Osteoblast (primary cell): ENCODE data around the gene TXK. TPM values are rescaled to one million over a fixed set of nuclear protein-coding genes. Genes with fewer than 3 reads are reported as not detected.

Source experiments
- DNase-seq: peaks from one replicate; pipeline ENCODE4 v3.0.0; 2011; ENCODE audit warnings: low spot score, mixed read lengths; ENCODE audit not compliant: insufficient read length; ENCODE audit errors: missing footprints
- H2AFZ ChIP-seq: 2 replicates; pipeline ENCODE4 v1.6.0; 2011; ENCODE audit warnings: mild to moderate bottlenecking, low read length
- H3K27ac ChIP-seq: 2 replicates; pipeline ENCODE4 v1.5.1; 2011; ENCODE audit warnings: mild to moderate bottlenecking, low read depth, low read length, moderate library complexity
- H3K27me3 ChIP-seq: 2 replicates; pipeline ENCODE4 v1.6.0; 2012; ENCODE audit warnings: mild to moderate bottlenecking, control low read depth, inconsistent platforms, low read length, moderate library complexity; ENCODE audit not compliant: insufficient read depth
- H3K36me3 ChIP-seq: 2 replicates; pipeline ENCODE4 v1.5.1; 2011; ENCODE audit warnings: mild to moderate bottlenecking, low read length, control low read depth, moderate library complexity; ENCODE audit not compliant: insufficient read depth
- H3K4me1 ChIP-seq: 2 replicates; pipeline ENCODE4 v1.5.1; 2011; ENCODE audit warnings: mild to moderate bottlenecking, low read length, control low read depth, moderate library complexity; ENCODE audit not compliant: insufficient read depth
- H3K4me2 ChIP-seq: 2 replicates; pipeline ENCODE4 v1.6.0; 2011; ENCODE audit warnings: mild to moderate bottlenecking, low read length; ENCODE audit not compliant: insufficient read depth
- H3K4me3 ChIP-seq: fragments of 200-600 bp; sonication (generic); 3 replicates; pipeline ENCODE4 v1.5.1; 2012; ENCODE audit warnings: mild to moderate bottlenecking, low read length, inconsistent platforms; ENCODE audit not compliant: insufficient read depth
- H3K79me2 ChIP-seq: 2 replicates; pipeline ENCODE4 v1.6.0; 2012; ENCODE audit warnings: mild to moderate bottlenecking, low read length, control low read depth, inconsistent platforms; ENCODE audit not compliant: insufficient read depth
- H3K9me3 ChIP-seq: 2 replicates; pipeline ENCODE4 v1.5.1; 2011; ENCODE audit warnings: low read depth, low read length, control low read depth
- H4K20me1 ChIP-seq: 2 replicates; pipeline ENCODE4 v1.6.0; 2012; ENCODE audit warnings: mild to moderate bottlenecking, low read length, control low read depth; ENCODE audit not compliant: insufficient read depth
- total RNA-seq: library from RNA; depleted of rRNA; stranded (reverse); fragments of >200 nt; gene quantifications from 2 replicates; pipeline ENCODE4 v1.2.3, GENCODE V29; 2012
- TF ChIP-seq, protein P1 (sequence below): IDR thresholded peaks from 2 replicates; pipeline ENCODE4 v1.5.1; 2011; ENCODE audit warnings: mild to moderate bottlenecking, low read depth, low read length, moderate library complexity; ENCODE audit errors: extremely low read depth

TXK gene
- total RNA-seq, 1 donor, result 0.72 TPM

DNA sequence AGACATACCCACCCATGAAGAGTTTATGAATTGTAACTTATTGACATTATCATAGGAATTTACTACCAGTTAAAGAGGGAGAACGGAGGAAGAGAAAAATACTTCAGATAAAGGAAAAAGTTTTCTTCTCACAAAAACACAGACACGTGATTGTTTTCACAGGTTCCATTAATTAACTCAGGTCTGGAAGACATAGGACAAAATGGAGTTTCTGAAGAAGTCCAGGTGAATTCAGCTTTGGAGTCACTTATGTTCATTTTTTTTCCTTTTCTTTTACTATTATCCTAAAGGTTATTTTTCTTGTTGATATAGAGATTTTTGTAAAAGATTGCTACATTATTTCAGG lies 97.0 kb downstream of the TXK start:
- H3K27me3 ChIP-seq, result no peaks in the 10 kb centered on the region
- H3K36me3 ChIP-seq, result no peaks in the 10 kb centered on the region
- no peak overlapping the region for H3K4me3 ChIP-seq
- no peaks in the 10 kb centered on the region for H3K4me1 ChIP-seq
- H4K20me1 ChIP-seq, result no peaks in the 10 kb centered on the region
- no peak for DNase-seq
- H3K27ac ChIP-seq, result no peak overlapping the region
- no peaks in the 10 kb centered on the region for H3K9me3 ChIP-seq
- H2AFZ ChIP-seq, result no peak overlapping the region
- H3K4me2 ChIP-seq, result no peak overlapping the region
- H3K79me2 ChIP-seq, result no peaks in the 10 kb centered on the region
- TF ChIP-seq, protein P1, sequence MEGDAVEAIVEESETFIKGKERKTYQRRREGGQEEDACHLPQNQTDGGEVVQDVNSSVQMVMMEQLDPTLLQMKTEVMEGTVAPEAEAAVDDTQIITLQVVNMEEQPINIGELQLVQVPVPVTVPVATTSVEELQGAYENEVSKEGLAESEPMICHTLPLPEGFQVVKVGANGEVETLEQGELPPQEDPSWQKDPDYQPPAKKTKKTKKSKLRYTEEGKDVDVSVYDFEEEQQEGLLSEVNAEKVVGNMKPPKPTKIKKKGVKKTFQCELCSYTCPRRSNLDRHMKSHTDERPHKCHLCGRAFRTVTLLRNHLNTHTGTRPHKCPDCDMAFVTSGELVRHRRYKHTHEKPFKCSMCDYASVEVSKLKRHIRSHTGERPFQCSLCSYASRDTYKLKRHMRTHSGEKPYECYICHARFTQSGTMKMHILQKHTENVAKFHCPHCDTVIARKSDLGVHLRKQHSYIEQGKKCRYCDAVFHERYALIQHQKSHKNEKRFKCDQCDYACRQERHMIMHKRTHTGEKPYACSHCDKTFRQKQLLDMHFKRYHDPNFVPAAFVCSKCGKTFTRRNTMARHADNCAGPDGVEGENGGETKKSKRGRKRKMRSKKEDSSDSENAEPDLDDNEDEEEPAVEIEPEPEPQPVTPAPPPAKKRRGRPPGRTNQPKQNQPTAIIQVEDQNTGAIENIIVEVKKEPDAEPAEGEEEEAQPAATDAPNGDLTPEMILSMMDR, result no peak

DNA sequence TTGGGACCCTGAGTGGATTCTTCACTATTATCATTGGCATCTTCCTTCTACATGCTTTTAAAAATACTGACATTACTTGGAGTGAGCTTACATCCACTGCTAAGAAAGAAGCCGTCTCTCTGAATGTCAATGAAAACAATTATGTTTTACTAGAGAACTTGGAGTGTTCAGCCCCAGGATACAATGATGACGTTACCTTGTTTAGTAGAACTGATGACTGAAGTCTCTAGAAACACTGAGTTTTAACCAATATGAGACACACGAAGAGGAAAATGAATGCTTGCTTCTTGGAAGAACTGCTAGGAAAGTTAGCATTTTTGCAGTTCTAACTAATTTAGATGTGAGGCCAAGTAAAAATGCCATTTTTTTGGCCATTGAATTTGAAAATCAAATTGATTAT lies 98.1 kb downstream of the TXK start:
- no peaks in the 10 kb centered on the region for H3K9me3 ChIP-seq
- no peaks in the 10 kb centered on the region for H3K79me2 ChIP-seq
- no peak overlapping the region for H3K27ac ChIP-seq
- H3K4me2 ChIP-seq, result no peak overlapping the region
- H3K4me1 ChIP-seq, result no peaks in the 10 kb centered on the region
- no peak overlapping the region for H3K4me3 ChIP-seq
- TF ChIP-seq, protein P1, result no peak
- no peak for DNase-seq
- no peak overlapping the region for H2AFZ ChIP-seq
- H3K36me3 ChIP-seq, result no peaks in the 10 kb centered on the region
- no peaks in the 10 kb centered on the region for H3K27me3 ChIP-seq
- H4K20me1 ChIP-seq, result no peaks in the 10 kb centered on the region

DNA sequence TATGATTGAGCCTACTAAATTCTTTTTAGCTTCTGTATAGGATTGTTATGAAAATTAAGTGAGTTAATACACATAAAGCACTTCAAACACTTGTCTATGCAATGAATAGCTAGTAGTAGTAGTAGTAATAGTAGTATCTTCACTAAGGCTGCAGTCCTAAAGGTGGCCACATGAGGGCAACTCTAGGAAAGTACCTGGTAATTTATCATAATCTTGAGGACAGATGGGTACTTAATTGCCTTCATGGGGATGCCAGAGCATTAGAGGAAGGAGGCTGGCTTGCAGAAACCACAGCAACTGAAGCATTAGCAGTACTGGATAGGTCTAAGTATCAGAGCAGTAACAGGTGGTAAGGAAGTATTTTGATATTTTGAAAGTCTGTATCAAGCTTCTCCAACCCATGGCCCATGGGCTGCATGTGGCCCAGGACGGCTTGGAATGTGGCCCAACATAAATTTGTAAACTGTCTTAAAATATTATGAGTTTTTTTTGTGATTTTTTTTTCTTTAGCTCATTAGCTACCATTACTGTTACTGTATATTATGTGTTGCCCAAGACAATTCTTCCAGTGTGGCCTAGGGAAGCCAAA lies 100.1 kb downstream of the TXK start:
- Histone ChIP-seq H3K4me3 (no peak overlapping the region), H4K20me1 (no peaks in the 10 kb centered on the region), H2AFZ (no peak overlapping the region), H3K36me3 (no peaks in the 10 kb centered on the region), H3K27ac (no peak overlapping the region), H3K4me2 (no peak overlapping the region), H3K79me2 (no peaks in the 10 kb centered on the region), H3K9me3 (no peaks in the 10 kb centered on the region), H3K27me3 (no peaks in the 10 kb centered on the region), H3K4me1 (no peaks in the 10 kb centered on the region)
- TF ChIP-seq, protein P1, result peak; percentile 65
- no peak for DNase-seq

DNA sequence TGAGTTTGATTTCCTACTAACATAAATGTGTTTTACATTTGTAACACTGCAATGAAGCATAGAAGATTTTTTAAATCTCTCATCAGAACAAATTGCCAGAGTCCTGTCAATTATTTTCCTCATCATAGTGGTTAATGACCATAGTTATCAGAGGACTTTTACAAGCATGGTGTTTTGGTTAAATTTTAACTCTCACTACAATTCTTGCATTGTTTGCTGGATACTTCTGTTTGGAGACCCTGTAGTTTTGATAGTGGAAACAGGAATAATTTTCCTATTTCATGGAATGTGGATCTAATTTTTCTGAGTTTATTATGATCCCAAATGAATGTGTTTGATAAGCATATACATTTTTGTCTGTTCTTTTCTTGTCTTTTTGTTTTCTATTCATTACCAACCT lies 100.6 kb downstream of the TXK start:
- Histone ChIP-seq H4K20me1 (no peaks in the 10 kb centered on the region), H3K9me3 (no peaks in the 10 kb centered on the region), H3K4me3 (no peak overlapping the region), H3K27ac (no peak overlapping the region), H3K4me2 (no peak overlapping the region), H3K79me2 (no peaks in the 10 kb centered on the region), H3K4me1 (no peaks in the 10 kb centered on the region), H3K27me3 (no peaks in the 10 kb centered on the region), H2AFZ (no peak overlapping the region), H3K36me3 (no peaks in the 10 kb centered on the region)
- TF ChIP-seq, protein P1, result no peak
- no peak for DNase-seq
